GM12891 (cell line): ENCODE data around the gene CDK5R1.

Source experiments
- PAX5 ChIP-seq: IDR thresholded peaks from 2 replicates; pipeline ENCODE4 v1.6.1; 2011; ENCODE audit warnings: low read length, moderate library complexity, mild to moderate bottlenecking; ENCODE audit not compliant: insufficient read depth, severe bottlenecking
- POLR2A ChIP-seq: IDR thresholded peaks from 2 replicates; pipeline ENCODE4 v1.6.1; 2011; ENCODE audit warnings: low read depth, low read length, control low read depth
- POLR2AphosphoS5 ChIP-seq: IDR thresholded peaks from 2 replicates; pipeline ENCODE4 v1.6.1; 2011; ENCODE audit warnings: low read depth, low read length, control low read depth
- POU2F2 ChIP-seq: IDR thresholded peaks from 2 replicates; pipeline ENCODE4 v1.6.1; 2011; ENCODE audit warnings: low read depth, mild to moderate bottlenecking, control low read depth, low read length, moderate library complexity
- SPI1 ChIP-seq: IDR thresholded peaks from 2 replicates; pipeline ENCODE4 v1.6.1; 2011; ENCODE audit warnings: low read depth, low read length, control low read depth
- TAF1 ChIP-seq: IDR thresholded peaks from 2 replicates; pipeline ENCODE4 v1.6.1; 2011; ENCODE audit warnings: low read depth, low read length, control low read depth

GRCh38 chr17:32497431-32498205 lies 10.8 kb downstream of the CDK5R1 start:
- no peak for TF ChIP-seq POLR2AphosphoS5
- no peak for TF ChIP-seq POLR2A
- TF ChIP-seq TAF1: no peak
- no peak for TF ChIP-seq SPI1
- no peak for TF ChIP-seq POU2F2
- no peak for TF ChIP-seq PAX5
